ENCODE data around the gene UBAP2L.
"Not testable (repeated sequence)": the region's sequence is repeated elsewhere in the genome, so short reads cannot be mapped to it uniquely, and the experiment has no call there.

UBAP2L gene

GRCh38 chr1:154220071-154220969 is at the start of gene UBAP2L:
Gene UBAP2L (plus strand): TSS chr1:154220955. CDS start chr1:154225124, 4,169 bp downstream.
- DNase-seq: peak; percentile 99

GRCh38 chr1:154171223-154171583 is 49.6 kb upstream of the UBAP2L start:
- no peak for DNase-seq

GRCh38 chr1:154171880-154172279 is 48.9 kb upstream of the UBAP2L start:
- no peak for DNase-seq

GRCh38 chr1:154174654-154175053 is 46.1 kb upstream of the UBAP2L start:
- no peak for DNase-seq

GRCh38 chr1:154176337-154176736 is 44.4 kb upstream of the UBAP2L start:
- no peak for DNase-seq

GRCh38 chr1:154178013-154178412 is 42.7 kb upstream of the UBAP2L start:
- no peak for DNase-seq

GRCh38 chr1:154178911-154179811 is 41.6 kb upstream of the UBAP2L start:
- no peak for DNase-seq

- no peak for DNase-seq
These were observed 40.6 kb upstream of the UBAP2L start for GRCh38 chr1:154179946-154180687.

GRCh38 chr1:154181944-154182343 is 38.8 kb upstream of the UBAP2L start:
- DNase-seq: no peak

- DNase-seq: peak; percentile 35
These were observed 38.3 kb upstream of the UBAP2L start for GRCh38 chr1:154182344-154183045.

GRCh38 chr1:154183046-154183915 is 37.5 kb upstream of the UBAP2L start:
- DNase-seq: peak; percentile 96

GRCh38 chr1:154186177-154186576 is 34.6 kb upstream of the UBAP2L start:
- DNase-seq: no peak

- DNase-seq: no peak
These were observed 33.8 kb upstream of the UBAP2L start for GRCh38 chr1:154186852-154187501.

GRCh38 chr1:154190550-154190949 is 30.2 kb upstream of the UBAP2L start:
- DNase-seq: no peak

GRCh38 chr1:154191990-154192461 is 28.7 kb upstream of the UBAP2L start, which contains the start of gene TPM3:
Gene TPM3 (minus strand): TSS chr1:154192100. CDS start chr1:154192018, 82 bp downstream.
- DNase-seq: no peak

- DNase-seq: no peak
These were observed 28.3 kb upstream of the UBAP2L start for GRCh38 chr1:154192476-154192875.

GRCh38 chr1:154193821-154194220 is 26.9 kb upstream of the UBAP2L start:
- DNase-seq: no peak

GRCh38 chr1:154198756-154199562 is 21.8 kb upstream of the UBAP2L start:
- peak; percentile 26 for DNase-seq

- no peak for DNase-seq
These were observed 21.2 kb upstream of the UBAP2L start for GRCh38 chr1:154199563-154199879.

- DNase-seq: not testable (repeated sequence)
These were observed 15.0 kb upstream of the UBAP2L start for GRCh38 chr1:154205778-154206177.
